ENCODE data around the gene TSHZ1.

DNA sequence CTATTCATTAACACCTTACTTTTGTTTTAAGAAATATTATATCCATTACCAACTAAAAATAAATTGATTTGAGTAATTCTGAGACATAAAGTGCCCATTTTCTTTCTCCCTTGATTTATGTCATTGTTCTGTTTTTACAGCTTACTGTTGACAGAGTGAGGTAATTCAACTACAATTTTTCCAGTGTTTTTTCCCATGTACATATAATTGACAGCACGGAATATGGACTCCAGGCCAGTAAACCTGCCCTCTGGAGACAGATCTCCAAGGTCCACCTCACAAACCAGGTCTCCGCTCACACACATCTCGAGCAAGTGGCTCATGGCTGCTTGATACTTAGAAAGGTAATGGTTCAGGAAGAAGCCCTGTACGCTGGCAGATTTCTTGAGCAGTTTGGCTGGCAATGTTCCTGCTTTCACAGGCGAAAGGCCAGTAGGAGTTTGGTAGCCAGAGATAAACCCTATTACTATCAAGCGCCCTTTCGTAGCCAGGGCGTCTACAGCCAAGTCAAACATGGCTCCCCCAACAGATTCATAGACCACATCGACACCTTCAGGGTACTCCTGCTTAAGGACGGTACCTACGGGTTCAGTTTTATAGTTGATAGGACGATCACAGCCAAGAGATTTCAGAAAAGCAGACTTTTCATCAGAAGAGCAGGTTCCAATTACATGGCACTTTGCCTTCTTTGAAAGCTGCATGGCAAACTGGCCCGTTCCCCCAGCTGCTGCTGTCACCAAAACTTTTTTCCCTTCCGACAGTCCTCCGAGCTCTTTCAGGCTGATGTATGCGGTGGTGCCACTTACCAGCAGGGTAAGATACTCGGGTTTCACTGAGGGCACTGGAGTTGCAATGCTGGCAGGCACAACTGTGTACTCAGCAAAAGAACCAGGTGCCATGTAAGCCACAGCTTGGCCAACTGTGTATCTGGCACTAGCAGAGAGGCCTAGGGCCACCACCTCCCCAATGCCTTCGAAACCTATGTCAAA, 9.0 kb upstream of the TSHZ1 start:
- TF ChIP-seq, protein P1, sequence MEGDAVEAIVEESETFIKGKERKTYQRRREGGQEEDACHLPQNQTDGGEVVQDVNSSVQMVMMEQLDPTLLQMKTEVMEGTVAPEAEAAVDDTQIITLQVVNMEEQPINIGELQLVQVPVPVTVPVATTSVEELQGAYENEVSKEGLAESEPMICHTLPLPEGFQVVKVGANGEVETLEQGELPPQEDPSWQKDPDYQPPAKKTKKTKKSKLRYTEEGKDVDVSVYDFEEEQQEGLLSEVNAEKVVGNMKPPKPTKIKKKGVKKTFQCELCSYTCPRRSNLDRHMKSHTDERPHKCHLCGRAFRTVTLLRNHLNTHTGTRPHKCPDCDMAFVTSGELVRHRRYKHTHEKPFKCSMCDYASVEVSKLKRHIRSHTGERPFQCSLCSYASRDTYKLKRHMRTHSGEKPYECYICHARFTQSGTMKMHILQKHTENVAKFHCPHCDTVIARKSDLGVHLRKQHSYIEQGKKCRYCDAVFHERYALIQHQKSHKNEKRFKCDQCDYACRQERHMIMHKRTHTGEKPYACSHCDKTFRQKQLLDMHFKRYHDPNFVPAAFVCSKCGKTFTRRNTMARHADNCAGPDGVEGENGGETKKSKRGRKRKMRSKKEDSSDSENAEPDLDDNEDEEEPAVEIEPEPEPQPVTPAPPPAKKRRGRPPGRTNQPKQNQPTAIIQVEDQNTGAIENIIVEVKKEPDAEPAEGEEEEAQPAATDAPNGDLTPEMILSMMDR (conservative IDR thresholded peaks at IDR 0.05; ENCODE audit: low read length): no peak
- no peak for TF ChIP-seq EZH2phosphoT487 (IDR thresholded peaks at IDR 0.05; ENCODE audit: borderline replicate concordance)
